ENCODE data around the gene KLHL21. TPM values are rescaled to one million over a fixed set of nuclear protein-coding genes. Genes with fewer than 3 reads are reported as not detected.

The KLHL21 gene
- total RNA-seq, 1 donor from 2014 or later: 9.4 TPM

- no peak for DNase-seq (ENCODE audit: low read depth in 2 of 2)
These were observed 47.5 kb downstream of the KLHL21 start, which contains the start of gene TAS1R1 for GRCh38 chr1:6554907-6555778. Gene TAS1R1, plus strand, starts transcription at chr1:6555307. Its CDS starts 67 bp downstream, at chr1:6555374.

GRCh38 chr1:6554031-6554906 lies 48.4 kb downstream of the KLHL21 start, which contains the start of gene NOL9:
Gene NOL9, minus strand, starts transcription at chr1:6554513. Its CDS starts 11 bp downstream, at chr1:6554502.
- peak; percentile 84 to 92 for DNase-seq (ENCODE audit: low read depth in 2 of 2)

DNA sequence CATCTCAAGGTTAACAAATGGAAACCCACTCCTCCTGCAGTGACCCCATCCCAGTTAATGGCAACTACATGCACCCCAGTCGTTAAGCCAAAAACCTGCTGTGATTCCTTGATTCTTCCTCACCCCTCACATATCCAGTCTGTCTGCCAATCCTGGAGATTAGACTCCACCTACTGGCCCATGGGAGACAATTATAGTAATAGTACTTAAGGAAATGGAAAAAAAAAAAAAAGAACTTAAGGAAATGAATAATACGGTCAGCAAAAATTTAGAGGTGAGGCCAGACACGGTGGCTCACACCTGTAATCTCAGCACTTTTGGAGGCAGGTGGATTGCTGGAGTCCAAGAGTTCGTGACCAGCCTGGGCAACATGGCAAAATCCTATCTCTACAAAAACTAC lies 55.4 kb downstream of the KLHL21 start:
- peak in 1 of 2 donors; percentile 60 for DNase-seq (ENCODE audit: low read depth in 2 of 2)

- peak; percentile 12 to 68 for DNase-seq (ENCODE audit: low read depth in 2 of 2)
These were observed 56.3 kb downstream of the KLHL21 start for GRCh38 chr1:6546326-6546725.

DNA sequence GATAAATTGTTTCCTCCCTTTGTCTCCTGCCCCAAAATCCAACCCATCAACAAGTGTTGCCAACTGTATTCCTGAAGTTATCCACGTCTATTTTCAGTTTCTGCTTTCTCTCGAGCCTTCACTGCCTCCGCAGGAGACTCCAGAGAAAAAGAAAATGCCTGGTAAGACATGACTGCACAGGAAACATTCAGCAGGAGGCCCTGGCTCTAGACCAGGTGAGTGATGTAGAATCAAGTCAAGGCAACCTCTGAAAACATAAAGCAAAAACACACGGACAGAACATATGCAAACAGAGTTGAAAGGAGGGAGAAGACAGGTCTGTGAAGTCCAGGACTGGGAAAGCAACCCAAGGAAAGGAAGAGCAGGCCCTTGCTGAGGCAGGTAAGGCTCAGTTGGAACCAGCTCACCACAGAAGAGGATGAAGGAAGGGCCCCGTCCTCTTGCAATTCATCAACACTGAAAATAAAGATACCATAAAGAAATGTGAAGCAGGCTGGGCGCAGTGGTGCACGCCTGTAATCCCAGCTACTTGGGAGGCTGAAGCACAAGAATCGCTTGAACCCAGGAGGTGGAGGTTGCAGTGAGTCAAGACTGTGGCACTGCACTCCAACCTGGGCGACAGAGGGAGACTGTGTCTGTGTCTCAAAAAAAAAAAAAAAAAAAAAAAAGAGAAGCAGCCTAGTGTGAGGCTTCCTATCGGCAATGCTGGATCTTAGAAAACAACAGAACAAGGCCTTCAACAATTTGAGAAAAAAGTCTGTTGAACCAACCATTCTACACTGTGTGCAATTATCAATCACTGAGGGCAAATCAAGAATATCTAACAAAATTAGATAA lies 57.2 kb downstream of the KLHL21 start:
- peak in 1 of 2 donors; percentile 45 for DNase-seq (ENCODE audit: low read depth in 2 of 2)

DNA sequence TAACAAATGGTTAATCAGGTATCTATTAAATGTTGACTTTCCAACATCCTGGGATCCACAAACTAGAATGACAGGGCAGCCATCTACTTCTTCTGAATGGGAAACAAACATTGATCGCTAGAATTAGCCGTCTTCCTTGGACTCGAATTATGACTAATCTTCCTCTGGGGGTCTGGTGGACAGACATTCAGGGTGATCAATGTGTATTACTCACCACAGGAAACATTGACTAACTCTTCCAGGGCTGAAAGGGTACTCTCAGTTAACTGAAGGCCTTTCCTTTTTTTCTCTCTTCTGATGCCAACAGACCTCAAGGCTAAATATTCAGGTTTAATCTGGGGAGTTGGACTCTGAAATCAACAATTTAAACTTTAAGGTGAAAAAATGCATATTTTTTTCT lies 57.8 kb downstream of the KLHL21 start:
- DNase-seq (ENCODE audit: low read depth in 2 of 2): peak; percentile 35 to 87

Other genes with a start within 250 kb of the KLHL21 start
- gene ACOT7, start 209.1 kb downstream of the KLHL21 start, total RNA-seq: 21.8 and 23.9 TPM in 2 replicates
- gene HES2, start 182.9 kb downstream of the KLHL21 start, total RNA-seq: 16.2 and 17.6 TPM in 2 replicates
- 0.90 and 1.3 TPM in 2 replicates for gene ESPN, start 178.1 kb downstream of the KLHL21 start, total RNA-seq
- 5.6 and 7.1 TPM in 2 replicates for gene TNFRSF25, start 136.7 kb downstream of the KLHL21 start, total RNA-seq
- 21.2 and 23.4 TPM in 2 replicates for gene PLEKHG5, start 111.2 kb downstream of the KLHL21 start, total RNA-seq
- gene NOL9, start 48.4 kb downstream of the KLHL21 start, total RNA-seq: 16.4 and 17.7 TPM in 2 replicates
- gene TAS1R1, start 47.6 kb downstream of the KLHL21 start, total RNA-seq: 0.13 TPM in 1 of 2 replicates, not detected in the other
- gene ZBTB48, start 22.9 kb downstream of the KLHL21 start, total RNA-seq: 9.5 and 14.0 TPM in 2 replicates
- gene PHF13, start 10.9 kb upstream of the KLHL21 start, total RNA-seq: 7.2 and 10.2 TPM in 2 replicates
- 15.6 and 16.0 TPM in 2 replicates for gene THAP3, start 22.0 kb upstream of the KLHL21 start, total RNA-seq
- 32.4 and 32.5 TPM in 2 replicates for gene DNAJC11, start 98.9 kb upstream of the KLHL21 start, total RNA-seq
- gene CAMTA1, start 182.6 kb upstream of the KLHL21 start, total RNA-seq: 33.9 and 37.6 TPM in 2 replicates